ENCODE measurements around the gene ALPK1. TPM values are rescaled to one million over a fixed set of nuclear protein-coding genes. Genes with fewer than 3 reads are reported as not detected.

The ALPK1 gene
- total RNA-seq, 1 experiment from 2014 or later = 4.9 TPM

- Histone ChIP-seq H3K36me3 (ENCODE audit: control insufficient read depth, insufficient read depth, low read length) (no peaks in the 10 kb centered on the region), H3K4me3 (ENCODE audit: low read depth, low read length) (no peak overlapping the region), H3K9me3 (no peaks in the 10 kb centered on the region), H3K4me1 (no peaks in the 10 kb centered on the region), H3K27me3 (replicated peaks; ENCODE audit: control insufficient read depth, insufficient read depth, low read length) (no peaks in the 10 kb centered on the region)
- H3K4me1 Mint-ChIP-seq (ENCODE audit: low read depth, unreplicated experiment) = no peaks in the 10 kb centered on the region
- no peak for DNase-seq
- POLR2A ChIA-PET = no interaction called here
- CTCF ChIA-PET = no interaction called here
- peaks cover 7% of the 10 kb centered on the region for H3K27me3 Mint-ChIP-seq (ENCODE audit: insufficient read depth, unreplicated experiment)
- H3K27ac Mint-ChIP-seq (ENCODE audit: unreplicated experiment) = no peak overlapping the region
- H3K9me3 Mint-ChIP-seq (ENCODE audit: unreplicated experiment) = no peaks in the 10 kb centered on the region
- BruUV-seq (replicated peaks) = no TSS peak
- no peak overlapping the region for H3K4me3 Mint-ChIP-seq (ENCODE audit: unreplicated experiment)
- H3K36me3 Mint-ChIP-seq (ENCODE audit: insufficient read depth, unreplicated experiment) = no peaks in the 10 kb centered on the region
- TF ChIP-seq, protein P1, sequence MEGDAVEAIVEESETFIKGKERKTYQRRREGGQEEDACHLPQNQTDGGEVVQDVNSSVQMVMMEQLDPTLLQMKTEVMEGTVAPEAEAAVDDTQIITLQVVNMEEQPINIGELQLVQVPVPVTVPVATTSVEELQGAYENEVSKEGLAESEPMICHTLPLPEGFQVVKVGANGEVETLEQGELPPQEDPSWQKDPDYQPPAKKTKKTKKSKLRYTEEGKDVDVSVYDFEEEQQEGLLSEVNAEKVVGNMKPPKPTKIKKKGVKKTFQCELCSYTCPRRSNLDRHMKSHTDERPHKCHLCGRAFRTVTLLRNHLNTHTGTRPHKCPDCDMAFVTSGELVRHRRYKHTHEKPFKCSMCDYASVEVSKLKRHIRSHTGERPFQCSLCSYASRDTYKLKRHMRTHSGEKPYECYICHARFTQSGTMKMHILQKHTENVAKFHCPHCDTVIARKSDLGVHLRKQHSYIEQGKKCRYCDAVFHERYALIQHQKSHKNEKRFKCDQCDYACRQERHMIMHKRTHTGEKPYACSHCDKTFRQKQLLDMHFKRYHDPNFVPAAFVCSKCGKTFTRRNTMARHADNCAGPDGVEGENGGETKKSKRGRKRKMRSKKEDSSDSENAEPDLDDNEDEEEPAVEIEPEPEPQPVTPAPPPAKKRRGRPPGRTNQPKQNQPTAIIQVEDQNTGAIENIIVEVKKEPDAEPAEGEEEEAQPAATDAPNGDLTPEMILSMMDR (IDR thresholded peaks at IDR 0.05; ENCODE audit: insufficient read depth in 1 of 2, low read depth in 1 of 2, low read length in 1 of 2, severe bottlenecking in 1 of 2, unreplicated experiment in 1 of 2) = no peak
- intact Hi-C loops (cut with micrococcal nuclease; ENCODE audit: unreplicated experiment) = no loop called here
These were observed 125.5 kb downstream of the ALPK1 start for GRCh38 chr4:112422644-112423043.

DNA sequence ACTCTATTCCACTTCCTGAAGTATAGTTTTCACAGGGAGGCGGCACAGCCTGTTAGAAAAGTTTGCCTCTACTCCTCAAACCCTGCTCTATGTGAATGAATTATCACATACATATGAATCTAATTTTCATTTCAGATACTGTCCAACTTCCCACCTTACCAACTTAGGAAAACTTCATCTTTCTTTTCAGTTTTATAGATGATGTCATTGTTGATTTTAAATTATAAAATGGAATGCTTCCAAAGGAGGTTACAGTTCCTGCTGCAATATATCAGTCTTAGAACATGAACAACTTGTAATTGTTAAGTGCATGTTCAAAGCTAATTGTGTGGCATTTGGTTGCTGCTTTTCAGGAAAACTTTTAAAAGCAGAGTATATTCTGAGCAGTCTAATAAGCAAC, 126.4 kb downstream of the ALPK1 start:
- DNase-seq = no peak
- Mint-ChIP-seq H3K27ac (ENCODE audit: unreplicated experiment) (no peak overlapping the region), H3K4me1 (ENCODE audit: low read depth, unreplicated experiment) (no peaks in the 10 kb centered on the region), H3K27me3 (ENCODE audit: insufficient read depth, unreplicated experiment) (peaks cover 7% of the 10 kb centered on the region), H3K36me3 (ENCODE audit: insufficient read depth, unreplicated experiment) (no peaks in the 10 kb centered on the region), H3K4me3 (ENCODE audit: unreplicated experiment) (no peak overlapping the region), H3K9me3 (ENCODE audit: unreplicated experiment) (no peaks in the 10 kb centered on the region)
- BruUV-seq (replicated peaks) = no TSS peak
- H3K9me3 ChIP-seq = no peaks in the 10 kb centered on the region
- no peaks in the 10 kb centered on the region for H3K4me1 ChIP-seq
- no peak overlapping the region for H3K4me3 ChIP-seq (ENCODE audit: low read depth, low read length)
- TF ChIP-seq, protein P1 (IDR thresholded peaks at IDR 0.05; ENCODE audit: insufficient read depth in 1 of 2, low read depth in 1 of 2, low read length in 1 of 2, severe bottlenecking in 1 of 2, unreplicated experiment in 1 of 2) = no peak
- no peaks in the 10 kb centered on the region for H3K27me3 ChIP-seq (replicated peaks; ENCODE audit: control insufficient read depth, insufficient read depth, low read length)
- ChIA-PET CTCF (no interaction called here), POLR2A (no interaction called here)
- no peaks in the 10 kb centered on the region for H3K36me3 ChIP-seq (ENCODE audit: control insufficient read depth, insufficient read depth, low read length)
- intact Hi-C loops (cut with micrococcal nuclease; ENCODE audit: unreplicated experiment) = no loop called here

DNA sequence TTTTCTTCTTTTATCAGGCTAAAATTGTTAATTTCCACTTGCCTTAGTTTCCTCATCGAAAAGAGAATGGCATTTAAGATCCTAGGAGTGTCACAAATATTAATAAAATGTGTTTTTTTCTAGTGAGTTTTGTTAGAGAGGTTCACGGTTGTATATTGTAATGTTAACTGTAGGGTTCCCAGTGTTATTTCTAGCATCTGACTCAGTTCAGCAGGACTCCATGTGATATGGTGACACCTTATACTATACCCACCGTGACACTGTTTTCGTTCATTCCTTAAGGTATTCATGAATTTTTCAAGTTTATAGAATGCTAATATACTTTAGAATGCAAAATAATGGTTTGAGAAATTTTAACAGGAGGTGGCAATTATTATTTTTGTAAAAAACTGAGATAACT, 128.7 kb downstream of the ALPK1 start:
- Histone ChIP-seq H3K9me3 (no peaks in the 10 kb centered on the region), H3K36me3 (ENCODE audit: control insufficient read depth, insufficient read depth, low read length) (no peaks in the 10 kb centered on the region), H3K4me3 (ENCODE audit: low read depth, low read length) (no peak overlapping the region), H3K27me3 (replicated peaks; ENCODE audit: control insufficient read depth, insufficient read depth, low read length) (no peaks in the 10 kb centered on the region), H3K4me1 (no peaks in the 10 kb centered on the region)
- POLR2A ChIA-PET = no interaction called here
- H3K36me3 Mint-ChIP-seq (ENCODE audit: insufficient read depth, unreplicated experiment) = no peaks in the 10 kb centered on the region
- BruUV-seq (replicated peaks) = no TSS peak
- H3K27me3 Mint-ChIP-seq (ENCODE audit: insufficient read depth, unreplicated experiment) = peaks cover 5% of the 10 kb centered on the region
- no peak overlapping the region for H3K4me3 Mint-ChIP-seq (ENCODE audit: unreplicated experiment)
- no peaks in the 10 kb centered on the region for H3K9me3 Mint-ChIP-seq (ENCODE audit: unreplicated experiment)
- H3K27ac Mint-ChIP-seq (ENCODE audit: unreplicated experiment) = no peak overlapping the region
- TF ChIP-seq, protein P1 (IDR thresholded peaks at IDR 0.05; ENCODE audit: insufficient read depth in 1 of 2, low read depth in 1 of 2, low read length in 1 of 2, severe bottlenecking in 1 of 2, unreplicated experiment in 1 of 2) = no peak
- DNase-seq = no peak
- intact Hi-C loops (cut with micrococcal nuclease; ENCODE audit: unreplicated experiment) = no loop called here
- CTCF ChIA-PET = no interaction called here
- H3K4me1 Mint-ChIP-seq (ENCODE audit: low read depth, unreplicated experiment) = no peaks in the 10 kb centered on the region
